Measurements from ENCODE around the gene STX4. TPM values are rescaled to one million over a fixed set of nuclear protein-coding genes. Genes with fewer than 3 reads are reported as not detected.

STX4 gene
- total and polyA plus RNA-seq, 4 experiments from 2014 or later, result 21.2 to 111 (median 69.5) TPM

Other genes starting within 250 kb of the STX4 start
- gene ZNF629, start 246.4 kb upstream of the STX4 start, total RNA-seq, result 1 to 10 TPM; 4.7 to 5.4 TPM
- under 1 TPM; 0.07 to 0.94 TPM for gene ZNF629, start 246.4 kb upstream of the STX4 start, polyA plus RNA-seq
- 10 to 100 TPM; 25.5 to 27.3 TPM for gene BCL7C, start 139.5 kb upstream of the STX4 start, total RNA-seq
- gene BCL7C, start 139.5 kb upstream of the STX4 start, polyA plus RNA-seq, result 10 to 100 TPM; 45.4 to 53.1 TPM
- under 1 TPM; 0.19 to 0.26 TPM for gene CTF1, start 136.9 kb upstream of the STX4 start, total RNA-seq
- not detected for gene CTF1, start 136.9 kb upstream of the STX4 start, polyA plus RNA-seq
- gene FBXL19, start 110.0 kb upstream of the STX4 start, total RNA-seq, result 10 to 100 TPM; 15.6 to 15.8 TPM
- gene FBXL19, start 110.0 kb upstream of the STX4 start, polyA plus RNA-seq, result under 1 TPM in 1 of 2 donors, not detected in 1; 0.16 TPM
- gene ORAI3, start 84.5 kb upstream of the STX4 start, total RNA-seq, result 10 to 100 TPM; 19.3 to 22.0 TPM
- 10 to 100 TPM; 16.2 to 17.5 TPM for gene ORAI3, start 84.5 kb upstream of the STX4 start, polyA plus RNA-seq
- gene SETD1A, start 75.8 kb upstream of the STX4 start, total RNA-seq, result 10 to 100 TPM; 32.1 to 33.2 TPM
- 1 to 10 TPM in 1 of 2 donors, not detected in 1; 5.6 TPM for gene SETD1A, start 75.8 kb upstream of the STX4 start, polyA plus RNA-seq
- gene HSD3B7, start 48.4 kb upstream of the STX4 start, total RNA-seq, result 1 to 10 TPM; 3.6 to 4.3 TPM
- 1 to 10 TPM in 1 of 2 donors, under 1 TPM in 1; 0.08 to 1.2 TPM for gene HSD3B7, start 48.4 kb upstream of the STX4 start, polyA plus RNA-seq
- gene STX1B, start 22.9 kb upstream of the STX4 start, total RNA-seq, result 1 to 10 TPM; 1.5 to 2.4 TPM
- not detected for gene STX1B, start 22.9 kb upstream of the STX4 start, polyA plus RNA-seq
- 10 to 100 TPM; 11.7 to 13.6 TPM for gene ZNF668, start 40.7 kb downstream of the STX4 start, total RNA-seq
- gene ZNF668, start 40.7 kb downstream of the STX4 start, polyA plus RNA-seq, result 1 to 10 TPM; 3.0 to 6.8 TPM
- 10 to 100 TPM; 46.9 to 47.0 TPM for gene ZNF646, start 40.9 kb downstream of the STX4 start, total RNA-seq
- gene ZNF646, start 40.9 kb downstream of the STX4 start, polyA plus RNA-seq, result 1 to 10 TPM in 1 of 2 donors, under 1 TPM in 1; 0.77 to 8.9 TPM
- gene PRSS53, start 55.4 kb downstream of the STX4 start, total RNA-seq, result 10 to 100 TPM; 13.3 to 13.5 TPM
- under 1 TPM; 0.43 to 0.69 TPM for gene PRSS53, start 55.4 kb downstream of the STX4 start, polyA plus RNA-seq
- gene VKORC1, start 61.2 kb downstream of the STX4 start, total RNA-seq, result 10 to 100 TPM; 48.9 to 51.3 TPM
- 100 to 1,000 TPM in 1 of 2 donors, 10 to 100 TPM in 1; 93.7 to 114 TPM for gene VKORC1, start 61.2 kb downstream of the STX4 start, polyA plus RNA-seq
- gene BCKDK, start 74.8 kb downstream of the STX4 start, total RNA-seq, result 10 to 100 TPM; 17.0 to 21.1 TPM
- gene BCKDK, start 74.8 kb downstream of the STX4 start, polyA plus RNA-seq, result 10 to 100 TPM; 22.3 to 24.3 TPM
- gene KAT8, start 84.1 kb downstream of the STX4 start, total RNA-seq, result 10 to 100 TPM; 90.8 to 94.2 TPM
- gene KAT8, start 84.1 kb downstream of the STX4 start, polyA plus RNA-seq, result 10 to 100 TPM; 37.5 to 68.8 TPM
- not detected for gene PRSS8, start 102.2 kb downstream of the STX4 start, total RNA-seq
- gene PRSS8, start 102.2 kb downstream of the STX4 start, polyA plus RNA-seq, result under 1 TPM in 1 of 2 donors, not detected in 1; 0.33 TPM
- under 1 TPM; 0.33 to 0.67 TPM for gene PRSS36, start 116.5 kb downstream of the STX4 start, total RNA-seq
- gene PRSS36, start 116.5 kb downstream of the STX4 start, polyA plus RNA-seq, result under 1 TPM; 0.47 to 0.94 TPM
- gene FUS, start 146.6 kb downstream of the STX4 start, total RNA-seq, result 100 to 1,000 TPM; 500 to 536 TPM
- gene FUS, start 146.6 kb downstream of the STX4 start, polyA plus RNA-seq, result 100 to 1,000 TPM in 1 of 2 donors, 10 to 100 TPM in 1; 88.1 to 163 TPM
- 10 to 100 TPM; 25.9 to 26.6 TPM for gene PYCARD, start 169.2 kb downstream of the STX4 start, total RNA-seq
- 10 to 100 TPM; 52.4 to 60.6 TPM for gene PYCARD, start 169.2 kb downstream of the STX4 start, polyA plus RNA-seq
- gene TRIM72, start 180.6 kb downstream of the STX4 start, total RNA-seq, result not detected
- not detected for gene TRIM72, start 180.6 kb downstream of the STX4 start, polyA plus RNA-seq
- not detected for gene PYDC1, start 183.6 kb downstream of the STX4 start, total RNA-seq
- not detected for gene PYDC1, start 183.6 kb downstream of the STX4 start, polyA plus RNA-seq
- gene ITGAM, start 226.4 kb downstream of the STX4 start, total RNA-seq, result 1 to 10 TPM; 1.4 to 2.2 TPM
- gene ITGAM, start 226.4 kb downstream of the STX4 start, polyA plus RNA-seq, result 1 to 10 TPM; 2.0 to 2.1 TPM

Data from CD4-positive, alpha-beta memory T cell (primary cell).